HUES6 (cell line): ENCODE data around the gene LEMD2.

Experiments used
- H3K27ac ChIP-seq: 2 replicates; pipeline ENCODE4 v1.7.0; 2013; ENCODE audit warnings: low read depth, mild to moderate bottlenecking, low read length, inconsistent platforms
- H3K27me3 ChIP-seq: 2 replicates; pipeline ENCODE4 v1.6.1; 2013; ENCODE audit warnings: low read length; ENCODE audit not compliant: control insufficient read depth, insufficient read depth
- H3K36me3 ChIP-seq: 2 replicates; pipeline ENCODE4 v1.6.1; 2013; ENCODE audit warnings: low read length; ENCODE audit not compliant: control insufficient read depth, insufficient read depth
- H3K4me1 ChIP-seq: 2 replicates; pipeline ENCODE4 v1.6.1; 2013; ENCODE audit warnings: low read length; ENCODE audit not compliant: control insufficient read depth, insufficient read depth
- H3K4me3 ChIP-seq: 2 replicates; pipeline ENCODE4 v1.5.1; 2013; ENCODE audit warnings: low read depth, low read length
- H3K9ac ChIP-seq: one replicate; pipeline ENCODE4 v1.6.1; 2013; ENCODE audit warnings: mild to moderate bottlenecking, low read length
- H3K9me3 ChIP-seq: 2 replicates; pipeline ENCODE4 v1.6.1; 2013; ENCODE audit warnings: low read depth, low read length; ENCODE audit not compliant: control insufficient read depth, insufficient read depth

Gene LEMD2

DNA sequence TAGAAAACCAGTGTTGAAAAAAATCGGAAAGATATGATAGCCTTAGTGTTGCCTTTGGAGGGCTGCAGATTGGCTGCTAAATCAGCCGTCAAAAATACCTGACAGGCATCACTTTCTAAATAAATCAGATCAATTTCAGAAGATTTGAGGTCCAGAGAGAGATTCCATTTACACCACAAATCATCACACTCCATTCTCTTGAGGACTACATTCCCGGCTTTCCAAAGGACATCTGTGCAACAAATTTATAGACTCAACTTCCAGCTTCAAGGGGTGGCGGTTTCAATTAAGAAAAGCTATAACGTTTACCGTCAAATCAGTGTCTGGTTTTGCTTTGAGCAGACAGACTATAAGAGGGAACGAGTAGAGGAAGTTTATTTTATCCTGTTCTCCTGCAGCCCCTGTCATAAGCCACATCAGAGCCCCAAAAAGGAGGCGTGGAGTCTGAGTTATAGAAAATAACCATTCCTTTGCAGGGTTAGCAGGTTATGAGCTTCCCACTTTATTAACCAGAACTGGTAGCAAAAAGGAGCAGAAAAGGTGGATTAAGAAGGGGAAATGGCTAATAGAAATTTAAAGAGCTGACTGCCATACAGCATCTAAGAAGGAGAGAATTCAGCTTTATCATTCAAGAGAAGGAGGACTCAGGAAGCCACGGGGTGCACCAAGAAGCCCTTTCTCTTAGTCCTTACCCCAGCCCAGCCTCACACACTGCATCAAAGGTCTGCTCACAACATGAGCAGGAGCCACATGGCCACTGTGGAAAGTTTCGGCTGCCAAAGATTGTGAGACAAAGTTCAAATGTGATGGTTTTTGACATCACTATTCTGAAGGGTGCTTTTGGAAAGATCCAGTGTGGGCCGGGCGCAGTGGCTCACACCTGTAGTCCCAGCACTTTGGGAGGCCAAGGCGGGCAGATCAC is 64.6 kb downstream of the LEMD2 start:
- H3K27ac ChIP-seq: no peak overlapping the region
- no peak overlapping the region for H3K4me3 ChIP-seq
- H3K27me3 ChIP-seq: no peaks in the 10 kb centered on the region; the same call in 1 of the 2 replicates
- H3K4me1 ChIP-seq: peaks cover 8% of the 10 kb centered on the region; the same call in 1 of the 2 replicates
- H3K36me3 ChIP-seq: no peaks in the 10 kb centered on the region
- no peak overlapping the region for H3K9ac ChIP-seq
- H3K9me3 ChIP-seq: no peaks in the 10 kb centered on the region

DNA sequence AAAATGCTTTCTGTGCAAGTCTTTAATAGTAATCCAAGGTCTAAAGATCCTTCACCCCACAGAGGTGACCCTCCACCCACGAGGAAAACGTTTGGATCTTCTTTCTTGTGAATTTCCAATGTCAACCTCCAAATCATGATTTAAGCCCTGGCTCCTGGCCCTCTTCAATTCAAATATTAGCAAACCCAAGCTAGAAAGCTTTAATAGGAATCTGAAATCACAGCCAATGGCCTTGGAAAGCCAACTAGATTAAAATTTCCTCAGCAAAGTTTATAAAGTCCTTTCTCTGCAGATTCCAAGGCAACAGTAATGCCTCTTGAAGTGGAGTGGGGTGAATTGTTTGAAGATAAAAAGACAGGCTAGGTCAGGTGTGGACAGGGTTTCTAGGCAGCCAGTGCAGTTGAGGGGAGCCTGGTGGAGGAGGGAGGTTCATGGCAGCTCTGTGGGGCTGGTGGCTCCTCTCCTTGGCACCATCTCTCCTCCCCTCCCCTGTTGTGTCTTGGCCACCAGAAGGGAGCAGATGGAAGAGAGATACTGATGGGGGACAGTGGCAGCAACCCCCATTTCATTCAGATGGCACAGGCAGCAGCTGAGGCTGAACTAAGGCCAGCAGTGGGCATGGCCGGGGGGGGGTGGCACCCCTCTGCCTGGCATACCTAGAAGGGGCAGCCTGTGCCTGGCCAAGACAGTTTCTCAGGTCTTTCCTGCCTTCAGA is 65.4 kb downstream of the LEMD2 start:
- Histone ChIP-seq H3K4me3 (no peak overlapping the region), H3K9me3 (no peaks in the 10 kb centered on the region), H3K27me3 (no peaks in the 10 kb centered on the region; the same call in 1 of the 2 replicates), H3K9ac (no peak overlapping the region), H3K36me3 (no peaks in the 10 kb centered on the region), H3K4me1 (peaks cover 8% of the 10 kb centered on the region; the same call in 1 of the 2 replicates), H3K27ac (no peak overlapping the region)

DNA sequence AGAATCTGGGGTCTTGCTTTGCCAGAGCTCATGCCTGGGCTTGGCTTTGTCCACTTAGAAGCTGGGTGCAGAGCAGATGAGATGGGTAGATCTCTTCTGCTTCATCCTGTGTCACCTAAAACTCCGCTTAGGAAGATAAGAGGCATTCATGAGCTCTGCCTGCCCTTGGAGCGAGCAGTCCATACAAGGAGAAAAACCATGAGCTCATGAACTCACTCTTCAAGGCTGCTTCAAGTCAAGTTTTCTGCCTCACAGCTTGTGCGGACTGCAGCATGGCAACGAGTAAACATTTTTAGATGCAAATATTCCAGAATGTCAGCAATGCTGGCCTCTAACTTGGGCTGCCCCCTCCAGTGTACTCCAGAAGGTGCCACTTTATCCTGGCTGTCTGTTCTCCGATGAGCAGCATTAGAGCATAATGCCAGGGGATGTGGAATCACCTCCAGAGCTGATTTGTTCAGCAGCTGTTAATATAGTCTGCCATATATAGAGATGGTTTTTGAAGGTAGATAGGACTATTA is 66.8 kb downstream of the LEMD2 start:
- no peak overlapping the region for H3K27ac ChIP-seq
- H3K27me3 ChIP-seq: no peaks in the 10 kb centered on the region; the same call in 1 of the 2 replicates
- no peak overlapping the region for H3K4me3 ChIP-seq

DNA sequence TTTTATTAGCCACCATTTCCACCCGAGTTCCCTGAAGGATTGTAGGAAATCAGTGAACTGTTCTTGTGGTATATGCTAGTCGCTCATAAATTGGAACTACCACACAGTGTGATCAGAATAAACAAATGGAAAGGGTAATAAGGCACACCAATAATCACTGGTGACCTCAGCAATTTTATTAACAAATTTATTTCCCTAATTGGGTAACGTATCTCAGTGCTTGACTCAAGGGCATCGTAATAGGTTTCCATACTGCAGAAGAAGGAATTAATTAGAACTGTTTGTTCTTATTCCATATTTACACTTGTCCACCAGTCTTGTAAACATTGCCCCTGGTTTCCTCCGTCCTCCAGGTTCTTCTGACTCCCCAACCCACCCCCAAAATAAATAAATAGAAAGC is 67.4 kb downstream of the LEMD2 start:
- H3K27me3 ChIP-seq: no peaks in the 10 kb centered on the region; the same call in 1 of the 2 replicates
- H3K9me3 ChIP-seq: no peaks in the 10 kb centered on the region

More for the DNA sequence above, 66.8 kb downstream of the LEMD2 start:
- Histone ChIP-seq H3K36me3 (no peaks in the 10 kb centered on the region), H3K9ac (no peak overlapping the region), H3K9me3 (no peaks in the 10 kb centered on the region), H3K4me1 (peaks cover 6% of the 10 kb centered on the region; the same call in 1 of the 2 replicates)

More for the DNA sequence above, 67.4 kb downstream of the LEMD2 start:
- Histone ChIP-seq H3K36me3 (no peaks in the 10 kb centered on the region), H3K4me3 (no peak overlapping the region), H3K27ac (no peak overlapping the region), H3K9ac (no peak overlapping the region), H3K4me1 (peaks cover 12% of the 10 kb centered on the region; the same call in 1 of the 2 replicates)
